LoVo (cell line): ENCODE results near the gene KCNIP1.

ENCODE experiments used
- DNase-seq: peaks from one replicate; pipeline ENCODE4 v3.0.0-alpha.2; 2016; ENCODE audit warnings: low spot score

The KCNIP1 gene

GRCh38 chr5:170503990-170504596, at the start of gene KCNIP1:
Gene KCNIP1, plus strand, starts transcription at chr5:170504020.
- DNase-seq, result no peak

- no peak for DNase-seq
Measured at GRCh38 chr5:170463426-170463825, 40.4 kb upstream of the KCNIP1 start.

GRCh38 chr5:170464280-170465127, 39.3 kb upstream of the KCNIP1 start:
- no peak for DNase-seq

GRCh38 chr5:170466553-170466952, 37.3 kb upstream of the KCNIP1 start:
- DNase-seq, result no peak

GRCh38 chr5:170466988-170467707, 36.7 kb upstream of the KCNIP1 start:
- DNase-seq, result peak; percentile 43

- DNase-seq, result no peak
Measured at GRCh38 chr5:170468633-170469285, 35.1 kb upstream of the KCNIP1 start.

- DNase-seq, result no peak
Measured at GRCh38 chr5:170469414-170469813, 34.4 kb upstream of the KCNIP1 start.

GRCh38 chr5:170470275-170470674, 33.5 kb upstream of the KCNIP1 start:
- DNase-seq, result no peak

- no peak for DNase-seq
Measured at GRCh38 chr5:170470808-170471404, 32.9 kb upstream of the KCNIP1 start.

- DNase-seq, result no peak
Measured at GRCh38 chr5:170471551-170472178, 32.2 kb upstream of the KCNIP1 start.

- DNase-seq, result no peak
Measured at GRCh38 chr5:170473642-170474041, 30.2 kb upstream of the KCNIP1 start.

- no peak for DNase-seq
Measured at GRCh38 chr5:170474489-170475274, 29.1 kb upstream of the KCNIP1 start.

- DNase-seq, result no peak
Measured at GRCh38 chr5:170475294-170476000, 28.4 kb upstream of the KCNIP1 start.

- DNase-seq, result no peak
Measured at GRCh38 chr5:170476704-170477103, 27.1 kb upstream of the KCNIP1 start.

- no peak for DNase-seq
Measured at GRCh38 chr5:170477906-170478305, 25.9 kb upstream of the KCNIP1 start.

GRCh38 chr5:170478306-170478705, 25.5 kb upstream of the KCNIP1 start:
- no peak for DNase-seq

- DNase-seq, result peak; percentile 47
Measured at GRCh38 chr5:170479484-170479883, 24.3 kb upstream of the KCNIP1 start.

GRCh38 chr5:170480260-170480659, 23.6 kb upstream of the KCNIP1 start:
- no peak for DNase-seq

- no peak for DNase-seq
Measured at GRCh38 chr5:170481849-170482248, 22.0 kb upstream of the KCNIP1 start.

GRCh38 chr5:170482511-170482910, 21.3 kb upstream of the KCNIP1 start:
- no peak for DNase-seq
